GM13977 (cell line): Measurements from ENCODE around the gene NLRC3.

Experiments used
- DNase-seq: peaks from one replicate; pipeline ENCODE4 v3.0.0; 2012; ENCODE audit warnings: low spot score
- in situ Hi-C: fragments of 300-500 bp; cut with MboI; formaldehyde crosslinking; loops from one replicate; pipeline ENCODE4 v1.12.0; 2022; ENCODE audit warnings: low sequenced_read_pairs, low pct_unique_long_range_greater_than_20kb, mixed read lengths, inconsistent platforms; ENCODE audit not compliant: unreplicated experiment
- TF ChIP-seq, protein P1 (sequence below): IDR thresholded peaks from 2 replicates; pipeline ENCODE4 v1.5.1; 2012; ENCODE audit warnings: mild to moderate bottlenecking, control low read depth; ENCODE audit not compliant: insufficient read depth; ENCODE audit errors: extremely low read depth, missing control alignments

NLRC3 gene

DNA sequence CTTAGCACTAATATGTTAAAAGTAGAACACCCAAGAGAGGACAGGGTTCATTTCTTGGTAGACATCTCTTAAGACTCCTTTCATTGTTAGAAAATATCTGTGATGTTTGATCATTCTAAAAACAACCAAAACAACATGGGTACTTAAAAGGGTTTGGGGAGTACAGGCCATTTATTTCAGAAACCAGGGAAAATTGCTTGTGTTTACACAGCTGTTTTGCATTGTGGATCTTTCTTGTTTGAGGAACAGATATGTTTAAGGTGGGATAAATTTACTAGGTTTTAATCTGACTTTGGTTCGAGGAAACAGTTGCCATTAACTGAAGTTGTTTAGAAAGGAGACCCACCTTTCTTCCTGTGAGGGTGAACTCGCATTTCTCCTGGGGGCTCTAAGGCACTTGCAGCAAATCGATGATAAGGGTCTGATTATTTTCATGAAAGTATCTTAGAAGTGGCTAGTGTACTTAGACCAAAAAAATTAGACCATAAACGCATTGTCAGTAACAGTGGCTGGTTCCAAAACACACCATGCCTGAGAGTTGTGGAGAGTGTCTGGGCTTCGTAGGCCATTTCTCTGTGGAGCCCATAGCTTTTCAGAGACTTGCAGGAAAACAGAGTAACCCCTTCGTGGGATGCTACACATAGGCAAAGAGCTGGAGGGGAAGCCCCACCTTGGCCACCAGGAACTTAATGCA lies 58.8 kb downstream of the NLRC3 start:
- no peak for DNase-seq
- TF ChIP-seq, protein P1, sequence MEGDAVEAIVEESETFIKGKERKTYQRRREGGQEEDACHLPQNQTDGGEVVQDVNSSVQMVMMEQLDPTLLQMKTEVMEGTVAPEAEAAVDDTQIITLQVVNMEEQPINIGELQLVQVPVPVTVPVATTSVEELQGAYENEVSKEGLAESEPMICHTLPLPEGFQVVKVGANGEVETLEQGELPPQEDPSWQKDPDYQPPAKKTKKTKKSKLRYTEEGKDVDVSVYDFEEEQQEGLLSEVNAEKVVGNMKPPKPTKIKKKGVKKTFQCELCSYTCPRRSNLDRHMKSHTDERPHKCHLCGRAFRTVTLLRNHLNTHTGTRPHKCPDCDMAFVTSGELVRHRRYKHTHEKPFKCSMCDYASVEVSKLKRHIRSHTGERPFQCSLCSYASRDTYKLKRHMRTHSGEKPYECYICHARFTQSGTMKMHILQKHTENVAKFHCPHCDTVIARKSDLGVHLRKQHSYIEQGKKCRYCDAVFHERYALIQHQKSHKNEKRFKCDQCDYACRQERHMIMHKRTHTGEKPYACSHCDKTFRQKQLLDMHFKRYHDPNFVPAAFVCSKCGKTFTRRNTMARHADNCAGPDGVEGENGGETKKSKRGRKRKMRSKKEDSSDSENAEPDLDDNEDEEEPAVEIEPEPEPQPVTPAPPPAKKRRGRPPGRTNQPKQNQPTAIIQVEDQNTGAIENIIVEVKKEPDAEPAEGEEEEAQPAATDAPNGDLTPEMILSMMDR: no peak
- in situ Hi-C loops: no loop called here

DNA sequence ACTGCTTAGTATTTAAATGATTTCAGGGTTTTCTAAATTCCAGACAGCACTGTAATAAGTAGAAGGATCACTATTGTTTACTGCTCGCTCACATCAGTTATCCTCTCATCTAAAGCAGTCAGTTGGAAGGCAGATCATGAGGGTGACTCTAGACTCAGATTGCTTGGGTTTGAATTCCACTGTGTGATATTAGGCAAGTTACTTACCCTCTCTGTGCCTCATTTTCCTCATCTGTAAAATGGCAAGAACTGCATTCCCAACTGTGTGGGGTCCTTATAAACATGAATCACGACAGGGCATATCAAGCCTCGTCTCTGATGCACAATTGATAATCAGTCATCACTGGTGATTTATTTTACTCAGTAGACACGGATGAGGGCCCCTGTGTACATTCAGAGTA lies 61.3 kb downstream of the NLRC3 start:
- in situ Hi-C loops: no loop called here
- TF ChIP-seq, protein P1: no peak
- no peak for DNase-seq

DNA sequence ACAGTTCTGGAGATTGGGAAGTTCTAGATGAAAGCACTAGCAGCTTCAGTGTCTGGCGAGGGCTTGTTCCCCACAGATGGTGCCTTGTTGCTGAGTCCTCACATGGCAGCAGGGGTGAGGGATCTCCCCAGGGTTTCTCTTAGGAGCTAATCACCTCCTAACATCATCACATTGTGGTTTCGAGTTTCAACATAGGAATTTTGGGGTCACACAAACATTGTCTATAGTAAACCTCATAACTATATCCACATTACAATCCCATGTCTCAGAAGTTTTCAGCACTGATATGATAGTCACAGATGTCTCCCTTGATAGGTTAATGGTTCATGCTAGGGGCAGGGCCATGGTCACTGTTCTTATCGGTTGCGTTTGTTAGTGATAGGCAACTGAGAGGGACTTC lies 62.6 kb downstream of the NLRC3 start:
- in situ Hi-C loops: no loop called here

DNA sequence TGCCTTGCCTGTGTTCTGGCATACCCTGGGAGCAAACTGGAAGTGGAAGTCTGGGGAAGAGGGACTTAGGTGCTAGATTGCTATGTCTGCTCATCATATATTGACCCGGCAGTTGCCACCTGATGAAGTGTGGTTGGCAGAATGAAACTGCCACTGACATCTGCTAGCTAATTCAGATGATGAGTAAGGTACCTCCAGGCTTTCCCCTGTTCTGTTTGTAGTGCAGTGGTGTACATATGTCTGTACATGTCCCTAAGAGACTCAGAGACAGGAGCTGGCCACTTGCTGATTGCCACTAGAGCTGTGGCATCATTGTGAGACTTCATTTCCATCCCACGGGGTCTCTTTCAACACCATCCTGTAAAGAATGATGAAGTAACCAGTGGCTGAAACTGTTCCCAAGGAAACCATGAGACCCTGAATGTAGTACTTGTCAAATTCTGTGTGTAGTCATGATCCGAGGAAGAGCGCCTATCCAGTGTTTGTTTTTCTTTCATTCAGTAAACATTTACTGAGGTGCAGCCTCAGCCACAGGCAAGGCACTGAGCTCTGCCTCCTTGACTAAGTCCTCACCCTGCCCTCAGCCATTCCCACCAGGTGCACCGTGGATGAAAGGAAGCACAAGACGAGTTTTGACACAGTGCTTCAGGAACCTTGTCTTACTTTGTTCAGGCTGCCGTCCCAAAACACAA lies 63.2 kb downstream of the NLRC3 start:
- DNase-seq: no peak
- TF ChIP-seq, protein P1: no peak
- in situ Hi-C loops: no loop called here

More for the DNA sequence above, 62.6 kb downstream of the NLRC3 start:
- DNase-seq: no peak
- TF ChIP-seq, protein P1: no peak

DNA sequence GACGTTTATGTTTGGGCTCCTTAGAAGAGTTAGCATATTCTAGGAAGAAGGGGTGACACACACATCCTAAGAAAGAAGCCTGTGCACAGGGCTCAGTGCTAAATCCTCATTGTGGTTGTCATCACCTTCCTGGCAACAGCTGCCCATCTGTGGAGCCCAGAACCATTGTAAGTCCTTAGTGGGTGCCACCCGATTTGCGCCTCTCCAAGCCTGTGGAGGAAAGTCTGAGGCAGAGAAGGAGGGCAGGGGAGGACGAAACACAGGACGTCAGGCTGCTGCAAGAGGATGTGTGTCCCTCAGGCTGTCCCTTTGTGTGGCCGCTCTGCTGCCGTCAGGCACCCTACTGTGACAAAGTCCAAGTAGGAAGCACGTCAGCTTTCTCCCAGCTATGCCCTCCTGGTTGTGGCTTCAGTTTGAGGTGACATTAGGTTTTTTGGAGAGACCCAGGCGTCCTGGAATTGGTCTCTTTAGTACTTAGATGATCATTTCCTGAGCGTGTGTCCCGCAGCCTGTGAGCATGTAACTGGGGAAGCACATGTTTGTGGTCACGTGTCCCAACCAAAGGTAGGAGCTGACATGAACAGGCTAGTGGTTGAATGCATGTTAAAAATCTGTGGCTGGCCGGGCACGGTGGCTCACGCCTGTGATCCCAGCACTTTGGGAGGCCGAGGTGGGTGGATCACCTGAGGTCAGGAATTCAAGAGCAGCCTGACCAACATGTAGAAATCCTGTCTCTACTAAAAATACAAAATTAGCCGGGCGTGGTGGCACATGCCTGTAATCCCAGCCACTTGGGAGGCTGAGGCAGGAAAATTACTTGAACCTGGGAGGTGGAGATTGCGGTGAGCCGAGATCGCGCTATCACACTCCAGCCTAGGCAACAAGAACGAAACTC lies 65.7 kb downstream of the NLRC3 start:
- DNase-seq: no peak
- TF ChIP-seq, protein P1: no peak
- in situ Hi-C loops: no loop called here

DNA sequence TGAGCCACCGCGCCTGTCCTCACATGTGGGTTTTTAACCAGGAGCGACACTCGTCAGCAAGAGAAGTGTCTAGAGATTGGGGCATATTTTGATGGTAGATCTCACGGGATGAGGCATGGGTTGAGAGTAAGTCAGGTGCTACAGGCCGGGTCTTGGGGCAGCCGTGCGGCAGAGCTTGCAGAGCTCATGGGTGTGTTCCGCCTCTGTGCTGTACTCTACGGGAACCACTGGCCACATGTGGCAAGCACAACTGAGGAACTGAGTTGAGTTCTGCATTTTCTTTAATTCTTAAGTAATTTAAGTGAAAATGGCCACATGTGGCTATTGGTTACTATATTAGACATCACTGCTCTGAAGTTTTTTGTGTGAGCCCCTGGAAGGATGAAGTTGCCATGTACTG lies 66.8 kb downstream of the NLRC3 start:
- in situ Hi-C loops: no loop called here
- no peak for DNase-seq
- TF ChIP-seq, protein P1: no peak
